ENCODE results near the gene PTN.

PTN gene

GRCh38 chr7:137295739-137296324 is 47.7 kb downstream of the PTN start:
- DNase-seq = no peak
- no peak overlapping the region for H3K4me2 ChIP-seq (ENCODE audit: low read length)
- H3K9ac ChIP-seq (ENCODE audit: low read length) = no peak overlapping the region
- no peak overlapping the region for H3K18ac ChIP-seq (ENCODE audit: low read length)
- H3K56ac ChIP-seq (ENCODE audit: low read length) = no peak overlapping the region
- H3K4me1 ChIP-seq (ENCODE audit: control insufficient read depth, low read depth, low read length) = no peaks in the 10 kb centered on the region
- no peak overlapping the region for H2BK120ac ChIP-seq (ENCODE audit: low read depth, low read length)
- H3K23ac ChIP-seq (ENCODE audit: low read length) = no peak overlapping the region
- H3K4me3 ChIP-seq (ENCODE audit: low read length) = no peak overlapping the region
- no CpG with 5 or more reads among the region's 2 CpGs for WGBS (ENCODE audit: extremely low coverage, insufficient coverage, low lambda C conversion rate)
- no peak overlapping the region for H2BK5ac ChIP-seq (ENCODE audit: low read length)
- H3K27ac ChIP-seq (ENCODE audit: low read depth, low read length) = no peak overlapping the region
- H2AK5ac ChIP-seq (ENCODE audit: low read length) = no peak overlapping the region
- no peaks in the 10 kb centered on the region for H3K27me3 ChIP-seq (ENCODE audit: insufficient read depth, low read length, poor library complexity)
- H2BK15ac ChIP-seq (replicated peaks; ENCODE audit: low read depth) = no peak overlapping the region
- H4K8ac ChIP-seq (ENCODE audit: low read depth, low read length) = no peak overlapping the region
- no peak overlapping the region for H3K4ac ChIP-seq (ENCODE audit: low read depth, low read length)
- no peaks in the 10 kb centered on the region for H3K79me1 ChIP-seq (ENCODE audit: low read length)
- H3K36me3 ChIP-seq (ENCODE audit: control insufficient read depth, insufficient read depth, low read length) = no peaks in the 10 kb centered on the region
- H4K5ac ChIP-seq (ENCODE audit: low read length) = no peak overlapping the region
- H3K79me2 ChIP-seq (ENCODE audit: control insufficient read depth, insufficient read depth, low read length) = no peaks in the 10 kb centered on the region

- no CpG with 5 or more reads among the region's 4 CpGs for WGBS (ENCODE audit: extremely low coverage, insufficient coverage, low lambda C conversion rate)
- Histone ChIP-seq H3K4me3 (ENCODE audit: low read length) (no peak overlapping the region), H2BK120ac (ENCODE audit: low read depth, low read length) (no peak overlapping the region), H3K79me2 (ENCODE audit: control insufficient read depth, insufficient read depth, low read length) (no peaks in the 10 kb centered on the region), H3K23ac (ENCODE audit: low read length) (no peak overlapping the region), H3K4ac (ENCODE audit: low read depth, low read length) (no peak overlapping the region), H3K9ac (ENCODE audit: low read length) (no peak overlapping the region), H3K4me2 (ENCODE audit: low read length) (no peak overlapping the region), H3K79me1 (ENCODE audit: low read length) (no peaks in the 10 kb centered on the region), H3K27ac (ENCODE audit: low read depth, low read length) (no peak overlapping the region), H3K56ac (ENCODE audit: low read length) (no peak overlapping the region), H4K8ac (ENCODE audit: low read depth, low read length) (no peak overlapping the region), H2AK5ac (ENCODE audit: low read length) (no peak overlapping the region), H2BK5ac (ENCODE audit: low read length) (no peak overlapping the region), H3K18ac (ENCODE audit: low read length) (no peak overlapping the region), H3K4me1 (ENCODE audit: control insufficient read depth, low read depth, low read length) (no peaks in the 10 kb centered on the region), H2BK15ac (replicated peaks; ENCODE audit: low read depth) (no peak overlapping the region), H4K5ac (ENCODE audit: low read length) (no peak overlapping the region), H3K27me3 (ENCODE audit: insufficient read depth, low read length, poor library complexity) (no peaks in the 10 kb centered on the region), H3K36me3 (ENCODE audit: control insufficient read depth, insufficient read depth, low read length) (no peaks in the 10 kb centered on the region)
- no peak for DNase-seq
These were observed 54.4 kb downstream of the PTN start for GRCh38 chr7:137289101-137289500.

- no peaks in the 10 kb centered on the region for H3K4me1 ChIP-seq (ENCODE audit: control insufficient read depth, low read depth, low read length)
- no peak overlapping the region for H3K23ac ChIP-seq (ENCODE audit: low read length)
- no peak overlapping the region for H4K8ac ChIP-seq (ENCODE audit: low read depth, low read length)
- no peak overlapping the region for H2BK120ac ChIP-seq (ENCODE audit: low read depth, low read length)
- no peaks in the 10 kb centered on the region for H3K79me2 ChIP-seq (ENCODE audit: control insufficient read depth, insufficient read depth, low read length)
- WGBS (ENCODE audit: extremely low coverage, insufficient coverage, low lambda C conversion rate) = no CpG with 5 or more reads among the region's 3 CpGs
- H3K9ac ChIP-seq (ENCODE audit: low read length) = no peak overlapping the region
- H2AK5ac ChIP-seq (ENCODE audit: low read length) = no peak overlapping the region
- H3K56ac ChIP-seq (ENCODE audit: low read length) = no peak overlapping the region
- DNase-seq = peak; percentile 24
- no peaks in the 10 kb centered on the region for H3K27me3 ChIP-seq (ENCODE audit: insufficient read depth, low read length, poor library complexity)
- no peak overlapping the region for H3K27ac ChIP-seq (ENCODE audit: low read depth, low read length)
- no peak overlapping the region for H3K18ac ChIP-seq (ENCODE audit: low read length)
- H3K4me3 ChIP-seq (ENCODE audit: low read length) = no peak overlapping the region
- H4K5ac ChIP-seq (ENCODE audit: low read length) = no peak overlapping the region
- no peak overlapping the region for H2BK15ac ChIP-seq (replicated peaks; ENCODE audit: low read depth)
- no peak overlapping the region for H3K4ac ChIP-seq (ENCODE audit: low read depth, low read length)
- H3K4me2 ChIP-seq (ENCODE audit: low read length) = no peak overlapping the region
- no peaks in the 10 kb centered on the region for H3K79me1 ChIP-seq (ENCODE audit: low read length)
- H2BK5ac ChIP-seq (ENCODE audit: low read length) = no peak overlapping the region
- no peaks in the 10 kb centered on the region for H3K36me3 ChIP-seq (ENCODE audit: control insufficient read depth, insufficient read depth, low read length)
These were observed 55.8 kb downstream of the PTN start for GRCh38 chr7:137287651-137288258.

GRCh38 chr7:137283153-137283552 is 60.4 kb downstream of the PTN start:
- no peak overlapping the region for H3K27ac ChIP-seq (ENCODE audit: low read depth, low read length)
- H3K79me2 ChIP-seq (ENCODE audit: control insufficient read depth, insufficient read depth, low read length) = no peaks in the 10 kb centered on the region

GRCh38 chr7:137282043-137282442 is 61.5 kb downstream of the PTN start:
- H3K36me3 ChIP-seq (ENCODE audit: control insufficient read depth, insufficient read depth, low read length) = no peaks in the 10 kb centered on the region
- H3K79me2 ChIP-seq (ENCODE audit: control insufficient read depth, insufficient read depth, low read length) = no peaks in the 10 kb centered on the region
- H2BK15ac ChIP-seq (replicated peaks; ENCODE audit: low read depth) = no peak overlapping the region
- H3K4me2 ChIP-seq (ENCODE audit: low read length) = no peak overlapping the region
- H3K23ac ChIP-seq (ENCODE audit: low read length) = no peak overlapping the region
- no peak overlapping the region for H2AK5ac ChIP-seq (ENCODE audit: low read length)
- H2BK5ac ChIP-seq (ENCODE audit: low read length) = no peak overlapping the region
- H2BK120ac ChIP-seq (ENCODE audit: low read depth, low read length) = no peak overlapping the region
- no peak overlapping the region for H3K4me3 ChIP-seq (ENCODE audit: low read length)
- H3K27ac ChIP-seq (ENCODE audit: low read depth, low read length) = no peak overlapping the region
- H3K4me1 ChIP-seq (ENCODE audit: control insufficient read depth, low read depth, low read length) = no peaks in the 10 kb centered on the region
- H3K56ac ChIP-seq (ENCODE audit: low read length) = no peak overlapping the region
- H3K79me1 ChIP-seq (ENCODE audit: low read length) = no peaks in the 10 kb centered on the region
- no peak for DNase-seq
- H4K5ac ChIP-seq (ENCODE audit: low read length) = no peak overlapping the region
- H3K4ac ChIP-seq (ENCODE audit: low read depth, low read length) = no peak overlapping the region
- H3K18ac ChIP-seq (ENCODE audit: low read length) = no peak overlapping the region
- H4K8ac ChIP-seq (ENCODE audit: low read depth, low read length) = no peak overlapping the region
- no peak overlapping the region for H3K9ac ChIP-seq (ENCODE audit: low read length)
- H3K27me3 ChIP-seq (ENCODE audit: insufficient read depth, low read length, poor library complexity) = no peaks in the 10 kb centered on the region

More at GRCh38 chr7:137283153-137283552, 60.4 kb downstream of the PTN start:
- Histone ChIP-seq H3K18ac (ENCODE audit: low read length) (no peak overlapping the region), H3K4me1 (ENCODE audit: control insufficient read depth, low read depth, low read length) (no peaks in the 10 kb centered on the region), H3K4ac (ENCODE audit: low read depth, low read length) (no peak overlapping the region), H3K27me3 (ENCODE audit: insufficient read depth, low read length, poor library complexity) (no peaks in the 10 kb centered on the region), H2BK5ac (ENCODE audit: low read length) (no peak overlapping the region), H3K4me2 (ENCODE audit: low read length) (no peak overlapping the region), H3K79me1 (ENCODE audit: low read length) (no peaks in the 10 kb centered on the region), H4K8ac (ENCODE audit: low read depth, low read length) (no peak overlapping the region), H3K9ac (ENCODE audit: low read length) (no peak overlapping the region), H2BK15ac (replicated peaks; ENCODE audit: low read depth) (no peak overlapping the region), H2BK120ac (ENCODE audit: low read depth, low read length) (no peak overlapping the region), H4K5ac (ENCODE audit: low read length) (no peak overlapping the region), H3K36me3 (ENCODE audit: control insufficient read depth, insufficient read depth, low read length) (no peaks in the 10 kb centered on the region), H2AK5ac (ENCODE audit: low read length) (no peak overlapping the region), H3K56ac (ENCODE audit: low read length) (no peak overlapping the region), H3K23ac (ENCODE audit: low read length) (no peak overlapping the region), H3K4me3 (ENCODE audit: low read length) (no peak overlapping the region)
- no peak for DNase-seq
- no CpG with 5 or more reads among the region's 6 CpGs for WGBS (ENCODE audit: extremely low coverage, insufficient coverage, low lambda C conversion rate)

- H2BK120ac ChIP-seq (ENCODE audit: low read depth, low read length) = no peak overlapping the region
- H3K79me1 ChIP-seq (ENCODE audit: low read length) = no peaks in the 10 kb centered on the region
- H3K36me3 ChIP-seq (ENCODE audit: control insufficient read depth, insufficient read depth, low read length) = no peaks in the 10 kb centered on the region
- H3K4me3 ChIP-seq (ENCODE audit: low read length) = no peak overlapping the region
- H3K27me3 ChIP-seq (ENCODE audit: insufficient read depth, low read length, poor library complexity) = no peaks in the 10 kb centered on the region
- H2BK15ac ChIP-seq (replicated peaks; ENCODE audit: low read depth) = no peak overlapping the region
- H2BK5ac ChIP-seq (ENCODE audit: low read length) = no peak overlapping the region
- H4K8ac ChIP-seq (ENCODE audit: low read depth, low read length) = no peak overlapping the region
- no peak overlapping the region for H3K4ac ChIP-seq (ENCODE audit: low read depth, low read length)
- no peak overlapping the region for H3K9ac ChIP-seq (ENCODE audit: low read length)
- H3K18ac ChIP-seq (ENCODE audit: low read length) = no peak overlapping the region
- no peak for DNase-seq
- H3K23ac ChIP-seq (ENCODE audit: low read length) = no peak overlapping the region
- WGBS (ENCODE audit: extremely low coverage, insufficient coverage, low lambda C conversion rate) = no CpG with 5 or more reads among the region's 5 CpGs
- no peak overlapping the region for H3K56ac ChIP-seq (ENCODE audit: low read length)
- no peaks in the 10 kb centered on the region for H3K79me2 ChIP-seq (ENCODE audit: control insufficient read depth, insufficient read depth, low read length)
- H4K5ac ChIP-seq (ENCODE audit: low read length) = no peak overlapping the region
- no peaks in the 10 kb centered on the region for H3K4me1 ChIP-seq (ENCODE audit: control insufficient read depth, low read depth, low read length)
- no peak overlapping the region for H2AK5ac ChIP-seq (ENCODE audit: low read length)
- H3K27ac ChIP-seq (ENCODE audit: low read depth, low read length) = no peak overlapping the region
- H3K4me2 ChIP-seq (ENCODE audit: low read length) = no peak overlapping the region
These were observed 67.3 kb downstream of the PTN start for GRCh38 chr7:137276189-137276588.
